ENCODE results near the gene SGCD.

The SGCD gene

GRCh38 chr5:156326718-156327259 lies at the start of gene SGCD:
TSS of gene SGCD (plus strand) at chr5:156327164.
- no peak for DNase-seq

GRCh38 chr5:156277290-156277689 lies 49.7 kb upstream of the SGCD start:
- DNase-seq: no peak

GRCh38 chr5:156295431-156295830 lies 31.5 kb upstream of the SGCD start:
- no peak for DNase-seq

- no peak for DNase-seq
These were observed 16.8 kb upstream of the SGCD start for GRCh38 chr5:156310115-156310514.

GRCh38 chr5:156312897-156313694 lies 13.9 kb upstream of the SGCD start:
- no peak for DNase-seq

GRCh38 chr5:156314416-156314815 lies 12.5 kb upstream of the SGCD start:
- no peak for DNase-seq

GRCh38 chr5:156322666-156323065 lies 4.3 kb upstream of the SGCD start:
- DNase-seq: no peak

GRCh38 chr5:156327296-156327695 lies 332 bp downstream of the SGCD start:
- DNase-seq: no peak

GRCh38 chr5:156328161-156328560 lies 1.2 kb downstream of the SGCD start:
- DNase-seq: no peak

GRCh38 chr5:156328766-156329165 lies 1.8 kb downstream of the SGCD start:
- no peak for DNase-seq

GRCh38 chr5:156329171-156329611 lies 2.2 kb downstream of the SGCD start:
- DNase-seq: no peak

GRCh38 chr5:156330141-156330870 lies 3.3 kb downstream of the SGCD start:
- DNase-seq: no peak

GRCh38 chr5:156331181-156331580 lies 4.2 kb downstream of the SGCD start:
- DNase-seq: no peak

GRCh38 chr5:156331845-156332244 lies 4.9 kb downstream of the SGCD start:
- DNase-seq: no peak

GRCh38 chr5:156332245-156332644 lies 5.3 kb downstream of the SGCD start:
- DNase-seq: no peak

- no peak for DNase-seq
These were observed 12.3 kb downstream of the SGCD start for GRCh38 chr5:156339139-156339841.

GRCh38 chr5:156340893-156341292 lies 13.9 kb downstream of the SGCD start:
- DNase-seq: no peak

- DNase-seq: no peak
These were observed 23.3 kb downstream of the SGCD start for GRCh38 chr5:156350256-156350655.

- no peak for DNase-seq
These were observed 24.5 kb downstream of the SGCD start for GRCh38 chr5:156351423-156351822.

GRCh38 chr5:156354571-156354970 lies 27.6 kb downstream of the SGCD start:
- no peak for DNase-seq

- no peak for DNase-seq
These were observed 29.3 kb downstream of the SGCD start for GRCh38 chr5:156356238-156356637.

- DNase-seq: no peak
These were observed 32.5 kb downstream of the SGCD start for GRCh38 chr5:156359476-156359875.

- DNase-seq: no peak
These were observed 34.6 kb downstream of the SGCD start for GRCh38 chr5:156361436-156362109.

Measured in activated naive CD4-positive, alpha-beta T cell (primary cell).